Measurements from ENCODE around the gene DNMT1.

- no peak for TF ChIP-seq CTCF (IDR thresholded peaks at IDR 0.05)
- TF ChIP-seq POLR2A (IDR thresholded peaks at IDR 0.05): no peak
Observed at GRCh38 chr19:10100163-10100785, 94.5 kb downstream of the DNMT1 start.

Measured in body of pancreas (tissue), 4 donors.